ENCODE data around the gene EXOC4.

Gene EXOC4

GRCh38 chr7:133714654-133715053 is 461.8 kb downstream of the EXOC4 start:
- ChIA-PET CTCF (no interaction called here), POLR2A (no interaction called here)

DNA sequence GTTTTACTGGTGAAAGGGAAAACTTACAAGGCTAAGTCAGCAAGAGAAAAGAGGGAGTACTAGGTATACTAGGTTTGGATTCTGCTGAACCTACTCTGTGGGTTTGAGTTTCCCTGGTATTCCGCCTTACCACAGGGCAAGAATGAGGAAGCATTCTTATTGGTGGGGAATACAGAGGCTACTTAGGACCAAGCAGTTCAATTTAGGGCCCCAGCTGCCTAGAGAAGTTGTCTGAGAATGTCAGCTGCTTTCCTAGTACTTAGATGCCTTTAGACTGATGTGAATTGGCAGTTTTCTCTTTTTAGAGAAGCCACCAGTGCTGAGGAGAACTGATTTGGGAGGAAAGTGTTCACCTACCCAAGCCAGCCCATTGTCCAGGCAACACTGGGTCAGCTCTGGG is 465.3 kb downstream of the EXOC4 start:
- POLR2A ChIA-PET: no interaction called here
- no peak for TF ChIP-seq CTCF (IDR thresholded peaks at IDR 0.05; ENCODE audit: control extremely low read depth, extremely low read depth, low read depth, missing control alignments)
- CTCF ChIA-PET: interaction anchor here (1.6 kb wide), 1 partner anchor 36 kb away, joined by 3 read pairs; no protein-coding TSS in a partner anchor
- no peak for DNase-seq (ENCODE audit: extremely low spot score)

More at GRCh38 chr7:133714654-133715053, 461.8 kb downstream of the EXOC4 start:
- no peak for DNase-seq (ENCODE audit: extremely low spot score)
- TF ChIP-seq CTCF (IDR thresholded peaks at IDR 0.05; ENCODE audit: control extremely low read depth, extremely low read depth, low read depth, missing control alignments): no peak

DNA sequence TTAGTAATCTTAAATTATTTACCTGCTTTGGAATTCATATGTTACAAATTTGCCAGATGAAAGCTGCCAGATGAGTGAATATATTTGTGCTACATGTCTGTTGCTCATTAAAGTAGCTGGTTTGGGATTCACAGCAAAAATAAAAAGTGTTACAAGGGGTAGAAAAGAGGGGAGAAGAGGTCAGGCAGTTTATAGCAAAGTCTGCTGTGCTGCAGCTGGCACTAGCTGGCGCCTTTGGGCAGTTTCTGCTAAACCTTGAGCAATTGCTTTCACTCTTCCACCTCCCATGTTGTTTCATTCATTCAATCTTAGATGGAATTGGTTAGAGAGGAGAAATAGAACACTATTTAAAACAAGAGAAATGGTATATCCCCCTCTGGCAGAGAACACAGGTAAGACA is 470.2 kb downstream of the EXOC4 start:
- ChIA-PET CTCF (no interaction called here), POLR2A (no interaction called here)
- DNase-seq (ENCODE audit: extremely low spot score): no peak
- no peak for TF ChIP-seq CTCF (IDR thresholded peaks at IDR 0.05; ENCODE audit: control extremely low read depth, extremely low read depth, low read depth, missing control alignments)

DNA sequence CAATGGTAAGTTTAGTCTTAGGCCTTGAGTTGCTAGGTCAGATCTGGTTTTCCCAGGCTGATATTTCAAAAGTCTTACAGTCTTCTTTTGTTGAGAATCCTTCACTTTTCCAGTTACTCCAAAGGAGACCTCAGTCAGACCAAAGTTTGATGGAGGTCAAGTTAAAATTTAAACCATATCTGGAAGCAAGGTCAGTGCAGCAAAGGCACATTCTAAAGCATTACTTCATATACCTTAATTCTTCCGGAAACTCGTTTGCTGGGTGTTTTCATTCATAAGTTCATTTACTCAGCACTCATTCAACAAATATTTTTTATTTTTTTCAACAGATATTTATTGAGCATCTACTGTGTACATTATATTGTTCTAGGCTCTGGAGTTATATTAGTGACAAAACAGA is 471.3 kb downstream of the EXOC4 start:
- no peak for DNase-seq (ENCODE audit: extremely low spot score)
- POLR2A ChIA-PET: no interaction called here
- TF ChIP-seq CTCF (IDR thresholded peaks at IDR 0.05; ENCODE audit: control extremely low read depth, extremely low read depth, low read depth, missing control alignments): no peak
- CTCF ChIA-PET: no interaction called here

DNA sequence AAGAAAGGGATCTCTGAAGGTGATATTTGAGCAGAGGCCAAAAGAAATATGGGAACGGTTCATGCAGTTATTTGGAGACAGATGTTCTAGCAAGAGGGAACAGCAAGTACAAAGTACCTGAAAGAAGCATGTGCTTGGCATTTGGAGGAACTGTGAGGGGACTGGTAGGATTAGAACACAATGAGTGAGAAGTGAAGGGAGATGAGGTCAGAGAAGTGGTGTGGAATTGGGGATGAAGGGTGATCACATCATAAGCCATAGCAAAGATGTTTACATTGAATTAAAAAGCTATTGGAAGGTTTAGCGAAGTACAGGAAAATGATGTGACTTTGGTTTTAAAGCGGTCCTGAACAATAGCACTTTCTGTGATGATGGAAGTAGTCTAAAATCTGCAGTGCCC is 471.8 kb downstream of the EXOC4 start:
- ChIA-PET POLR2A (no interaction called here), CTCF (no interaction called here)
- no peak for DNase-seq (ENCODE audit: extremely low spot score)
- TF ChIP-seq CTCF (IDR thresholded peaks at IDR 0.05; ENCODE audit: control extremely low read depth, extremely low read depth, low read depth, missing control alignments): no peak

- DNase-seq (ENCODE audit: extremely low spot score): no peak
- ChIA-PET CTCF (no interaction called here), POLR2A (no interaction called here)
- no peak for TF ChIP-seq CTCF (IDR thresholded peaks at IDR 0.05; ENCODE audit: control extremely low read depth, extremely low read depth, low read depth, missing control alignments)
These were observed 474.8 kb downstream of the EXOC4 start for GRCh38 chr7:133727476-133728214.

Data from GM10248 (cell line).